OCI-M2 (cell line): ENCODE measurements around the gene C1orf50.
A peak's percentile ranks its signal among the peaks of the same experiment; 100 is the strongest.
"Not testable (repeated sequence)": the region's sequence is repeated elsewhere in the genome, so short reads cannot be mapped to it uniquely, and the experiment has no call there.

Experiments used
- DNase-seq: peaks from one replicate; lab custom pipeline; 2025; ENCODE audit not compliant: unreplicated experiment; lab: John Stamatoyannopoulos, UW

The C1orf50 gene

DNA sequence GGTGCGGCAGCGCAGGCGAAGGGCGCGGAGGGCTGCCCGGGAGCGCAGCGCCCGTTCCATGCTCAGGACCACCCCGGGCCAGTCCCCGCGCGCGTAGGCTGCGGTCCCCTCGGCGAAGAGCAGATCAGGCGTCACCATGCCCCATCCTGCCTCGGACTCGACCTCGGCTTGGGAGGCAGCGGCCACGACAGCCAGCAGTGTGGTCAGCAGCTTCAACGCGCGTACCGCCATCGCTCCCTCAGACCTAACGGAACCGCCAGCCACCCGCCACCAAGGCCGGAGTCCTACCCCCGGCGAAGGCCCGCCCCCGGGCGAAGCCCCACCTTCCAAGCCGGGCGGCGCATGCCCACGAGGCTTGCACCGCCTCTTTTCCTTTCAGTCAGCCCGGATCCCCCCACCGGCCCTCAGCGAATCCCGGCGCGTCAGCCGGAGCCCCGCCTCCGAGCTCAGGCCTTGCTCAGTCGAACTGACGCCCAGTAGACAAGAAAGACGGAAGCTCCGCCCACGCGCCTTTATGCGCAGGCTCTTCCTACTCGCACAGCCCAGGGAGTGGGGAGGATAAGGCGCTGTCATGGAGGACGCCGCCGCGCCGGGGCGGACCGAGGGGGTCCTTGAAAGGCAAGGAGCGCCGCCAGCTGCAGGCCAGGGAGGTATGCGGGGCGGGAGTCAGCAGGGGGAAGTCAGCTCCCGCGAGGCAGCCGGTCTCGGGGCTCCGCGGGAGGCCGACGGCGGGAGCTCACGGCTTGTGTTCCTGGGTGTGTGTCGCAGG is at the start of gene C1orf50, which contains the start of gene P3H1:
Gene C1orf50 (plus strand): TSS at position 509 of the 769 bp plus-strand sequence. CDS start 63 bp downstream, at position 572.
Gene P3H1 (minus strand): TSS at position 288 of the 769 bp plus-strand sequence. CDS start 57 bp downstream, at position 231.
- peak; percentile 82 for DNase-seq

DNA sequence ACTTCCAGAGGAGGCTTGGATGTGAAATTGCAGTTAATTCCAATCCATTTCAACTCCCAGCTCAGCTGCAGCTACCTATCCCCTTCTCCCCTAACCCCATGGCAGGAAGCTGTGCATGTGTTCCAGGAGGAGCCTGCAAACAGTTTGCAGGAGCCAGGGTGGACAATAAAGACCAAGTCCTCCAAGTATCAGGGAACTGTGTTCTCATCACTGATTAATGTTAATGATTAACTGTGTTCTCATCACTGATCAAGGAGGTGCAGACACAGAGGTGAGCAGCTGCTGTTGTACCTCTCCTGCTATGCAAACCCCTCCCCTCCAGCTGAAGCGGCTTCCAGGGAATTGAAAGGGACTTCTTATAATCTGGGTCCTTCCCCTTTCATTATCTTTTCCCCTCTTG is 46.2 kb upstream of the C1orf50 start:
- no peak for DNase-seq

DNA sequence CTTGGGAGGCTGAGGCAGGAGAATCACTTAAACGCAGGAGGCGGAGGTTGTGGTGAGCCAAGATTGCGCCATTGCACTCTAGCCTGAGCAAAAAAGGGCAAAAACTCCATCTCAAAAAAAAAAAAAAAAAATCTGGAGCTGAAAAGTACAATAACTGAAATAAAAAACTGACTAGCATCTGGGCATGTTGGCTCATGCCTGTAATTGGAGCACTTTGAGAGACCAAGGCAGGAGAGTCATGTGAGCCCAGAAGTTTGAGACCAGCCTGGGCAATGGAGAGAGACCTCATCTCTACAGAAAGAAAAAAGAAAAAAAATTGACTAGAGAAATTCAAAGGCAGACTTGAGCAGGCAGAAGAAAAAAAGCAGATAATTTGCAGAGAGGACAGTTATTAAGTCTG is 45.1 kb upstream of the C1orf50 start:
- no peak for DNase-seq

DNA sequence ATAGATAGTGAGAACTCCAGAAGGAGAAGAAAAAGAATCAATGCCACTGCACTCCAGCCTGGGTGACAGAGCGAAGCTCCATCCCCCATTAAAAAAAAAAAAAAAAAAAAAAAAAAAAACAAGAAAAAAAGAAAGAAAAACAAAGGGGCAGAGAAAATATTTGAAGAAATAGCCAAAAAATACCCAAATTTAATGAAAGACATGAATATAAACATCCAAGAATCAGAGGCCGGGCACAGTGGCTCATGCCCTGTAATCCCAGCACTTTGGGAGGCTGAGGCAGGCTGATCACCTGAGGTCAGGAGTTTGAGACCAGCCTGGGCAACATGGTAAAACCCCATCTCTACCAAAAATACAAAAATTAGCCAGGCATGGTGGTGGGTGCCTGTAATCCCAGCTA is 44.6 kb upstream of the C1orf50 start:
- DNase-seq, result not testable (repeated sequence)

DNA sequence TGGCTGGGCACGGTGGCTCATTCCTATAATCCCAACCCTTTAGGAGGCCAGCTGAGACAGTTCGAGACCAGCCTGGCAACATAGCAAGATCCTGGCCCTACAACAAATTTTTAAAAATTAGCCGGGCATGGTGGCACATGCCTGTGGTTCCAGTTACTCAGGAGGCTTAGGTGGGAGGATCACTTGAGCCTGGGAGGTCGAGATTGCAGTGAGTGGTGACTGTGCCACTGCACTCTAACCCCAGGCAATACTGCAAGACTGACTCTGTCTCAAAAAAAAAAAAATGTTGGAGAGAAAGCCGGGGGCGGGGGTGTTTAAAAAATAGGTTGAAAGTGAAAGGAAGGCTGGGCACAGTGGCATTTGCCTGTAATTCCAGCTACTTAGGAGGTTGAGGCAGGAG is 43.5 kb upstream of the C1orf50 start:
- no peak for DNase-seq

DNA sequence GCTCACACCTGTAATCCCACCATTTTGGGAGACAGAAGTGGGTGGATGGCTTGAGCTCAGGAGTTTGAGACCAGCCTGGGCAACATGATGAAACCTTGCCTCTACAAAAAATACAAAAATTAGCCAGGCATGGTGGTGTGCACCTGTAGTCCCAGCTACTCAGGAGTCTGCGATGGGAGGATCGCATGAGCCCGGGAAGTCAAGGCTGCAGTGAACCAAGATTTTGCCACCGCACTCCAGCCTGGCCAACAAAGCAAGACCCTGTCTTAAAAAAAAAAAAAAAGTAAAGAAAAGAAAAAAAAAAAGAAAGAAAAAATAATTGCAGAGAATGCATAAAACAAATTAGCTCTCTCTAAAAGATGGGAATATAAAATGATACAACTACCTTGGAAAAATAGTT is 41.2 kb upstream of the C1orf50 start:
- not testable (repeated sequence) for DNase-seq

DNA sequence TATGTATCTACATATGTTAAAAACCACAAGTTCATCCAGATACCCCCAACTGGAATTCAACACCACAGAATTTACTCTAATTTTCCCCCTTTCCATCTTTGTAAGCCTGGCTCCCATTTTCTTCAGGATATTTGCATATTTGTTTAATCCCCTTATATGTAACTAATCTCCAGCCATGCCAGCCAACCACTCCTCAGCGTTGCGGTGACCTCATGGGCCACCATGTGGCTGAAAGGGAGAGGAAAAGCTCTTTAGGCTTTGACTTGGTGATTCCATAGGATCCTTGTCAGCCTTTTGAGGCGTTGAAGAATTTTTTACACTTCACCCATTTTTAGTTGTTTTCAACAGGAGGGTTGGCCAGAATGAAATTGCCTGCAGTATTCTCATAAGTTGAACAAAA is 37.0 kb upstream of the C1orf50 start:
- DNase-seq, result no peak

DNA sequence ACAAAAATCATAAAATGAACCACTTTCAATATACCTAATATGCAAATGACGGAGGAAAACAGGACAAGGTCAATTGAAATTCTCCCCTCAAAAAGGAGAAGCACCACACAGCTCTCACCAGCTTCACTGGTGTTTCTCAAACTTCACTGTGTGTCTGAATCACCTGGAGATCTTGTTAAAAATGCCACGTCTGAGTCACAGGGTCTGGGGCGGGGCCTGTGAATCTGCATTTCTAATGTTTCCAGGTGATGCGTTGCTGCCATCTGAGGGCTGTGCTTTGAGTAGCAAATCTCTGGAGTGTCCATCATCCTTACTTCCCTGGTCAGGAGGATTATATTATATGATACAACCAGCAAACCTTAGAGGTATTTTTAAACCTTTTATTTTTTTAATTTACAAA is 36.1 kb upstream of the C1orf50 start:
- no peak for DNase-seq

DNA sequence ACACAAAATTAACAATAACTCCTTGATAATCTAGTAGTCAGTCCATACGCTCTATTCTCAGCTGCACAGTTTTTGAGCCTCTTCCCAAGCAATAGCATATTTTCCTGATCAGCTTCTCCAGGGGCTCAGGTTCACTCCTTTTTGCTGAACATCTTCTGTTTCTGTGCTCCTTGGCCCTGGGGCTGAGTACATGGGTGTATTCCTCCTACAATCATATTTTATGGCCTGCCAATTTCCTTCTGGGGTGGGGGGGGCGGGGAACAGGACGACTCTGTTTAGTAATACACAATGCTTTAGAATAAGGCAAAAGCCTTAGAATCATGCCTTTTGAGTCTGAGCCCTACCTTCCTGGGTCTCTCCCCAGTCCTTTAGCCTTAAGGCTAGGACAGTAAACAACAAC is 35.5 kb upstream of the C1orf50 start:
- DNase-seq, result no peak

DNA sequence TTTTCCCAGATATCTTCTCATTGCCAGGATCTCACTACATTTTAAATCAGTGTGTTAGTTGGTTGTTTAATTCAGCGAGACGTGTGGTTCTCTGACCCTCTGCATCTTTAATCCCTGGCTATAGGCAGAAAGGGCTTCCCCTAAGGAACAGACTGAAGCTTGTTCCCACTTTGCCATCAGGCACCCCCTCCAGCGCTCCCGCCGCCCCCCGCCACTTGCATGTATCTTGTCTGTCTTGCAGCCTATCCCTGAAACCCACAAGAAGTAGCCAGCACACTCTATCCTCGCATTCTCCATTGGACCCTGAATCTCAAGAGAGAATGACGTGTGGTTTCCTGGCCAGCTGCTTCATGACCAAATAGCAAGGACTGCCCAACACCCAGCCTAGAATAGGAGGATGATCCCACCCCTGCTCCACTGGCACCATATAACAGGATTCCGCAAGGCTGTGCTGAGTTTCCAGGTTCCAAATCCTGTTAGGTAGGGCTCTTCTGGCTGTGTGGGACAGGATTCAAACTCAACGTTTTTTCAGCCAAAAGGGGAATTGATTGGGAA is 34.8 kb upstream of the C1orf50 start:
- no peak for DNase-seq

DNA sequence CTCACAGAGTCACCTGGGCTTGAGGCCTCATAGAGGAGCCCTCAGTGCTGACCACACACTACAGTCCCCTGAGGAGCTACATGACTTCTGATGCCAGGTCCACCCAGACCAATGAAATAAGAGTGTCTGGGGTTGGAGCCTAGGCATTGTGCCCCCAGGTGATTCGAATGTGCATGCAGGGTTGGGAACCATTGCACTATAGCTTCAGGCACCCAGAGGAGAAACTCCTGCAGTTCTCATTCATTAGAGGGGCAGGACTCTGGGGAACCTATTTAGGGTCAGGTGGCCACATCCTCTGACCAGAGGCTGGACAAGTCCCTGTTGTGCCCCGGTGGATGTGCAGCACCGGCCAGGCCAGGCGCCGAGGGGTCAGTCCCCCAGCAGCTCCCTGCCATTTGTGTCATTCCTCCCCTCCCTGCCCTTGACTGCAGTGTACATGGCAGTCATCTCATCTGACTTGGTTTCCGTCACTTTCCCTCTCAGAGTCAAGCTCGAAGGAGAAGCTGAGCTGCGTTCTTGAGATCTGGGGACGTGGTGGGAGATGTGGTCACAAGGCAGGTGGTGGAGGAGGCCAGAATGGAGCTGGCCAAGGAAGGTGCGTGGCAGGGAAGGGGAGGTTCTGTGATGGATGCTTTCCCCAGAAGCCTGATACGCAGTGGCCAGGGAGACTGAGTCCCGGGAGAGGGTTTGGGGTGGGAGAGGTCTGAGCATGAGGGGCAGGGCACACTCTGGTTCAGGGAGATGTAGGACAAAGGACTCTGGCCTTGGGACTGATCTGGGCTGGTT is 33.4 kb upstream of the C1orf50 start:
- DNase-seq, result no peak

DNA sequence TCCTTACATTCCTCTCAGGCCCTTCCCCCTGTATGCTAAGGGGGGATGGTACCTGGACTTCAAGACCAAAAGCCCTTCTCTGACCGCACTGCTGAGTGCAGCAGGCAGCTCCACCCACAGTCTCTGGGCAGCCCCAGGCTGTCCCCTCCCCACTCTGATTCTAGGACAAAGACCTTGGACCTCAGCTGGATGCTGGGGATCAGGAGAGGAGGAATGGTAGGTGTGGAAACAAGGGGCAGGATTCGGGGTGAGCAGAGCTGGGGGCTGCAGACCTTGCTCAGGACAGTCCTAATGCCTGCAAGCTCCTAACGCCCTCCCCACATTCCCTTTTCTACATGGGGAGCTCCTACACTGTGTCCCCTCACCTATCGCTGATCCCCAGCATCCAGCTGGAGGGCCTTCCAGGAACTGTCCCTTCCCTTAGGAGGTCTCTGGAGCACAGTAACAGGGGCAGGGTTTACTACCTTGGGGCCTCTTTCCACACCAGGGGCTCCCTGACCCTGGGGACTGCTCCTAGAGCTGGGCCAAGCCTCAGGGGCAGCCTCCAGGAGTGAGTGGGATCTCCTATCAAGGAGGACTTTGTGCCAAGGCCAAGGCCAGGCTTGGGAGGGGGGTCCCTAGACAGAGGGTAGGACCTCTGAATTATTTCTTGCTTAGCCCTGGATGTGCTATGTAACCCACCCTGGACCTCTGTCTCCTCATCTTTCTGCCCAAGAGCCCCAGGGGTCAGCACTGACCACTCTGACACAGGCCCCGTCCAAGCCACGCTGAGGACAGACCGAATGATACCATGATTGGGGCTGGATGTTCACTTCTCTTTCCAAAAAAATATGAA is 32.6 kb upstream of the C1orf50 start:
- no peak for DNase-seq

DNA sequence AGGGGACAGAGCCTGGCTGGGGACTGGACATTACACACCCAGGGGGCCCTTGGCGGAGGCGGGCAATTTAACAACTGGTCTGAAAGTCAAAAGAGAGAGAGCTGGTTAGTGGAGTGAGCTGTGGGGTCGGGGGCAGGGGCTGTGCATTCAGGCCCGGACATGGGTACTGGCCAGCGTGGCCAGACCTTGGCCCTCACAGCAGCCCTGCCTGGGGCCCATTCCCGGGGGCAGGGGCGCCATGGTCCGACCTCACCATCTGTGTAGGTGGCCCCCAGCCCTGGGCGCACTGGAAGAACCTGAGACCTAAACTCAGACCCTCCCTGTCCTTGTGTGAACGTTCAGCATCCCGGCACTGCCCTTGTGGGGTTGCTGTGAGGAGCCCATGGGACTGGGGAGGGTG is 32.0 kb upstream of the C1orf50 start:
- DNase-seq, result no peak

DNA sequence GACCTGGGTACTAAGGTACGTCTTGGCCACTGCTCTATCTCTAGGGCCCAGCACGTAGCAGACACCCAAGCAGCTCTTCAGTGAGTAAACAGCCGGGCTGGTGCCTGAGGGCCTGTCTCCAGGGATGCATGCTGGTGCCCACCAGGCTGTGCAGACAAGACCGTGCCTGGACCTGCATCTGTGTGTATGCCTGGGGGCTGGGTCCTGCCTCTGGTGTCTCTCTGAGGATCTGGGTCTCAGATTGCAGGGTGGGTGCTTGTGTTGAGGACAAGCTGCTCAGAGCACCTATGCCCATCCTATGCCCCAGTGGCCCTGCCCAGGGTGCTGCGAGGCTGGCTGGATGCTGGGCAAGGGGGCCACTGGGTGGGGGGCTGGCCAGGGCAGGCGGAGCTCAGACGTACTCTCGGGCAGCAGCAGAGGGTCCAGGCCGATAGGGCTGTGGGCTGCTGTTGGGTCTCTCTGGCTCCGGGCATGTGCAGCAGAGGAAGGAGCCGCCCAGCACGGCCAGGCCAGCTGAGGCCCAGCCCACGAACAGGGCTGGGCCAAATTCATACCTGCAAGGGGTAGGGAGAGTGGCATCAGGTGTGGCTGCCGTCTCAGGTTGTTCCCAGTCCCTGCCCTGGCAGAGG is 31.5 kb upstream of the C1orf50 start:
- DNase-seq, result no peak

DNA sequence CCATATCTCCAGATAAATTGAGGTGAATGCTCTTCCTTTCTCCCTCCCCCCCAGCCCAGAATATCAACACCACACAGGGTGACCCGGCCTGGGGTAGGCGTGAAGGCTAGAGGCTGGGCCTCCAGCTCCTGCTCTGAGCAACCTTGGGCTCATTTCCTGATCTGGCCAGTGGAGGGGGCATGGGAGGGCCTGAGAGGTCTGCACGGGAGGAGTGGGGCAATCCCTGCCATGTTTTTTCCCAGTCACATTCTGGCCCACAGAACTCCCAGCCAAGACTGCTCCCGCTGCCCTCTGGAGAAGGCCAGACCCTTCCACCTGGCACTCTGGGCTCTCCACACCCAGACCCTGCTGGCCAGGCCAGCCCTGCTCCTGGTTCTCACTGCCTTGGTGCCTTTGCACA is 30.9 kb upstream of the C1orf50 start:
- no peak for DNase-seq

DNA sequence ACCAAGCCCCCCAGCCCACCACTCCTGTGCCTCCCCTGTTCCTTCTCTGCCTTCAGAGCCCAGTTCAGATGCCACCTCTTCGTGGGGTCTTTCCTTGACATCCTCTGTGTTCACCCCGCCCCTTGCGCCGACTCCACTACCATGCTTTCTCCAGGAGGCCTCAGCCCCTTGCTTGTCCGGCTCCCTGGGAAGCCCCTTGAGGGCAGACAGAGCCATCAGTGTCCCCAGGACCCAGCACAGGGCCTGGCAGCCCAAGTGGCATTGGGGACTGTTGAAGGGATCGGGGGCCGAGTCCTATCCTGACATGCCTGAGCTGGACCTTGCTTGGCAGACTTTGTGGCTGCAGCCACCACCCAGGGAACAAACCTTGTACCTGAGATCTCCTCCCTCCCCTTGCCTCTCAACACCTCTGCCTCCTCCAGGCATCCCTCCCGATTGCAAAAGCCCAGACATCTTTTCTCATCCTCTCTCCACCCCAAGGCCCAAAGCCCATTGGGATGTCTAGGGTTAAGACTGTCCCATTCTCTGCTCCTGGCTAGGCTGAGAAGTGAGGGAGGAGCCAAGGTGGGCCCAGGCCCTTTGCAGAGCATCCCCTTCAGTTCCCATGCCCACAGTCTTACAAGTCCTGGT is 30.4 kb upstream of the C1orf50 start:
- DNase-seq, result no peak

DNA sequence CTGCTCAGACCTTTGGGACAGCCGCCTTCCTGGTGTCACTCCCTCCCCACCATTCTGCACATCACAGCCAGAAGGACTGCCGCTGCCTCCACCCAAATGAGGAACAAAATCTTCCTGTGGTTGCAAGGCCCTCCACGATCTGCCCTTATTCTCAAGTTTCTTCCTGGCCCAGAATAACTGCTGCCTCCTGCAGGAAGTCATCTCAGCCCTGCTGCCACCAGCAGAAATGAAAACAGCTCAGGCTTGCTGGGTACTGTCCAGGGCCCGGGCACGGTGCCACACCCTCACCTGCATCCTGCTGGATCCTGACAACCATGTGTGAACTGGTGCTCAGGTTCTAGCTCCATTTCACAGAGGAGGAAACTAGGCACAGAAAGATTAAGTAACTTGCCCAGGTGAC is 29.8 kb upstream of the C1orf50 start:
- no peak for DNase-seq

DNA sequence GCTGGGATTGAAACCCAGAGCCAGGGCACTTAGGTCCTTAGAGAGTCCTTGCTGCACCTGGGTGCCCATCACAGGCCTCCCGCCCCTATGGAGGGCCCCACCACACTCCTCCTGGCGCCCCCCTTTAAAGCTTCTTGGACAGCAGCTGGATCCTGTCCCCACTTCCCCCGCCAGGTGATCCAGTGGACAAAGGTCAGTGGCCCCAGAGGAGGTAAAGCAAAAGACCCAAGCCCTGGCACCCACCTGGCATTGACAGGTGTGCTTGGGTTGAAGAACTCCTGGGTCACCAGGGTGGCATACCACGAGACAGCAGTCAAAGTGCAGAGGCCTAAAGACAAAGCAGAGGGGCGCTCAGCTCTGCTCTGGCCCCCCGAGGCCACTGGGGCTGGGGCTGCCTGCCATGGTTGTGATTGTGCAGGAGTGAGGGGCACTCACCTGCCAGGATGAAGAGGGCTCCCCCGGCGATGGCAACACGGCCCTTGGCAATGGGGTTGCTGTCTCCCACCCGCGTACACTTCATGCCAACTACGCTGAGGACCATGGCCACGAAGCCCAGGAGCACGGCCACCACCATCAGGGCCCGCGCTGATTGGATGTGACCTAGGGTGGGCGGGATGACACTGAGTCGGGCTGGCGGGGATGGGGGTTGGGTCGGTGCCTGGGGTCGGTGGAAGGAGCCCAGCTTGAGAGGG is 28.9 kb upstream of the C1orf50 start:
- DNase-seq, result no peak

DNA sequence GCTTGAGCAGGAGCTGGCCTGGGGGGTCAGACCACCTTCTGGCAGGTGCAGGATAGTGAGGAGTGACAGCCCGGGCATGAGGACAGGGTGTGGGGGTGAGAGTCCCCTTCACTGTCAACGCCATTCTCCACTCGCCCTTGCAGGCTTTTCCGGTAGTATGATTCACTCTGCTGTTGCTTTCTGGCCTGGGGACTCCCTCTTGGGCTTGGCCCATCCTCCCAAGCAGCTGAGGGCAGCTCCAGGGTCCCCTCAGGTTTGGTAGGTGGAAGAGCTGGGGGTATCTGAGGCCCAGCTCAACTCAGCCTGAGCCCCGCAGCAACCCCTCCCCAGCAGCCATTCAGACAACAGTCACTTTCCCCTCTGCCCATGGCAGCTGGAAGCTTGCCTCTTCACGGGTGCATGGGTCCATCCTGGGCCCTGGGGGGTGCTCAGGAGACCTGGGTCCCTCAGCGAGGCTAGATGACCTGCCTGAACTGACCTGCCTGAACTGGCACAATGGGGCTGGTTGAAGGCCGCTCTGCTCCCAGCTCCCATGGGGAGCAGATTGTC is 28.3 kb upstream of the C1orf50 start:
- DNase-seq, result no peak
